Esophagus muscularis mucosa (tissue), 3 donors: Measurements from ENCODE around the gene CRYL1.

ENCODE experiments used
- CTCF ChIP-seq, 3 experiments: fragments of 200-600 bp in 2 of 3; fragments of 450-650 bp in 1 of 3; sonication (generic) in 2 of 3; IDR thresholded peaks; one replicate each; pipeline ENCODE4 v1.5.1; 2017 to 2019; ENCODE audit warnings: antibody characterized with exemption in 3 of 3, mild to moderate bottlenecking in 2 of 3, moderate library complexity in 1 of 3
- POLR2A ChIP-seq: fragments of 450-650 bp; IDR thresholded peaks from one replicate; pipeline ENCODE4 v1.6.1; 2017; ENCODE audit warnings: antibody characterized with exemption, moderate library complexity, mild to moderate bottlenecking, low read depth
- POLR2AphosphoS5 ChIP-seq, 2 donors: sonication (generic); formaldehyde crosslinking; IDR thresholded peaks; one replicate each; pipeline ENCODE4 v1.6.1; 2017; ENCODE audit warnings: antibody characterized with exemption in 2 of 2

DNA sequence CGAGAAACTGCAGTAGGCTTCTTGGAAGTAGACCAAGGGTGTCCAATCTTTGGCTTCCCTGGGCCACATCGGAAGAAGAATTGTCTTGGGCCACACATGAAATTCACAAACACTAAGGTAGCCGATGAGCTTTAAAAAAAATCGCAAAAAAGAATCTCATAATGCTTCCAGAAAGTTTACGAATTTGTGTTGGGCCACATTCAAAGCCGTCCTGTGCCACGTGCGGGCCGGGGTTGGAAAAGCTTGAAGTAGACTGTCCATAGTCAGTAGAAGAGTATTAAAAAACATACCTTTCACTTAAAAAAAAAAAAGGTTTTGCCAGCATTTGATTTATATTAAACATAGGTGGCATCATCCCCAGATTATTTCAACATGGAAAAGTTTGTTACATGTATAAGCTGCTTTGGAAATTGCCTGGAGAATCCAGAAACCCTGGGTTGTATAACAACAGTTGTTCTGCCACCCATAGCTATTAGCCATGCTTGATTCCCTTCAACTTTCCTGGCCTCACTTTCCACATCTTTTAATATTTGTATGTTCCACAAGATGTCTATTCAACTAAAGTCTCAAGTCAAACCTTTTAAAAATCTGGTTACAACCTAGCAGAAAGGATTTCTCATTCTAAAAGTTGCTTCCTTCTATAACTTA, 42.3 kb upstream of the CRYL1 start:
- TF ChIP-seq CTCF (IDR thresholded peaks at IDR 0.05) (no peak), POLR2A (no peak), POLR2AphosphoS5 (IDR thresholded peaks at IDR 0.05) (no peak)
